HG03457 (cell line): ENCODE measurements around the gene IL10RB.
A peak's percentile ranks its signal among the peaks of the same experiment; 100 is the strongest.

Experiments used
- ATAC-seq: cut with Tn5 transposase; IDR thresholded peaks from one replicate; pipeline ENCODE4 v1.9.1; 2021; ENCODE audit warnings: moderate number of reproducible peaks; ENCODE audit not compliant: unreplicated experiment

Gene IL10RB

DNA sequence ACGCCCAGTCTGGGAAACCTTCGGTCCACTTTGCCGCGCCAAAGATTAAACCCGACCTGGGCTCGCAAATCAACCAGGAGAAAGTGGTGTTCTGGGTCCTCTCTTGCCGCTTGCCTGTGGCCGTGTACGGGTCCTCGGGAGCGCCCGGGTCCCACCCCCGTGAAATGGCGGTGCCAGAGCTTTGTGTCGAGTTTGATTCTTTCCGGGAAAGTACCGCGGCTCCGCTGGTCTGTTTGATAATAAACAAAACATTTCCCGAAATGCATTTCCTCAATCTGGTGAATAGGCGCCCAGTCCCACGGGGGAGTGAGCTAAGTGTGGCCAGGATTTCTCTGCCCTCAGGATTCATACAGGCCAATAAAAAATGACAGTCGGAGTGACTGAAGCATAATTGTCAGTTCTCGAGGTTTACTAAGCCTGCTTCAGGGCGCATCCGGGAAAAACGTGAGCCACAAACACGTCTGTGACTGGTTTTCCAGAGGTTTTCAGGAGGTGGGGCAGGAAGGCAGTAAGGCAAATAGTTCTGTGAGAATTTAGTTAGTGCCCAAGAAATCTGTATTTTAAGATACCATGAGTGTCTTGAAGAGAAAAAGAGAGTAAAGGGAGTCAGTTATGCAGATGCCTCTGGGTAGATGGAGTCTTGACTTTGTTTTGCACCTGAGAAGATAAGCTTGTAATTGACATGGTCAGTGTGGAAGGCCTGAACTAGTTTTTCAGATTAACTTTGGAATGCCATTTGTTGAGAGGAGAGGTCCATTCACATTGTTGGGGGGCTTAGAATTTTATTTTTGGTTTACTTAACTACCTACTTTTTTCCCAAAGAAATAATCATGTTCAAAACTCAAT, 59.3 kb downstream of the IL10RB start:
- peak; percentile 26 for ATAC-seq

DNA sequence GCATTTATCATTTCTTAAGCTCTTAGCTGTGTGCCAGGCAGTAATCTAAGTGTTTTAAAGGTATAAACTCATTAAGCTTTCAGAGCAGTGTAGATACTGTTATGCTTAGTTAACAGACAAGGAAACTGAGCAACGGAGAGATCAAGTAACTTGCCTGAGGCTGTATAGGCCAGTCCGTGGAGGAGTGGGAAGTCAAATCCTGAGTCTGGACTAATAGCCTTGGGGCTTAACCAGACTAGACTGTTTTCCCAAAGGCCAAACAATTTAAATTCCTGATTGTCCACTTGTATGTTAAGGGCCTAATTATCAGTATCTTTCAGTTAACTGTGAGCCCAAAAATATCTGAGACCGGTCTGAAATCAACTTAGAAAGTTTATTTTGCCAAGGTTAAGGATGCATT, 61.2 kb downstream of the IL10RB start:
- no peak for ATAC-seq

DNA sequence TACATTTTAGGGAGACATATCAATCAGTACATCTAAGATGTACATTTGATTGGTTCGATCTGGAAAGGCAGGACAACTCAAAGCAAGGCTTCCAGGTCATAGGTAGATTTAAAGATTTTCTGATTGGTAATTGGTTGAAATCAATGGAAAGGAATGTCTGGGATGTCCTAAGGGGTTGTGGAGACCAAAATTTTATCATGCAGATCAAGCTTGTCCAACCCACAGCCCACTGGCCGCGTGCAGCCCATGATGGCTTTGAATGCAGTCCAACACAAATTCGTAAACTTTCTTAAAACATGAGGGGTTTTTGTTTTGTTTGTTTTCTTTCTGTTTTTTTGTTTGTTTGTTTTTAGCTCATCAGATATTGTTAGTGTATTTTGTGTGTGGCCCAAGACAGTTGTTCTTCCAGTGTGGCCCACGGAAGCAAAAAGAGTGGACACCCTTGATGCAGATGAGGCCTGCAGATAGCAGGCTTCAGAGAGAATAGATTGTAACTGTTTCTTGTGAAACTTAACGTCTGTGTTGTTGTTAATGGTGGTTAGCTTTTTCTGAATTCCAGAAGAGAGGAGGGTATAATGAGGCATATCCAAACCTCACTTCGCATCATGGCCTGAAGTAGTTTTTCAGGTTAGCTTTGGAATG, 61.7 kb downstream of the IL10RB start:
- ATAC-seq, result no peak

DNA sequence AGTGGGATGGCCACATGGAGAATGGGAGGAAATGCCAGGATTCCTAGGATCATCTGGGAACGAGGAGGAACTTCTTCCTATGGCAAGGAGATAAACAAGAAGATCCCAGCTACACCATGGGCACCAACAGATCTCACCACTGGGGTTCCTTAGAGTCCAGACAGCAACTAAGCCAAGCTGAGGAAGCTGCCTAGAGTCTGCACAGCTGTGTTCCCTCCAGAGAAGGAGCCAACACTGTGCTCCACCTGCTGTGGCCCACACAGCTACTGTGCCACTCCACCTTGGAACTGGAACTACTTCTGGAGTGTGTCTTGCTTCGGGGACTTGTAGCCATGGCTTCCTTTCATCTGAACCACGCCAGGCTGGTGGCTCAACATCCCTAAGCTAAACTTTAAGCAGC, 64.6 kb downstream of the IL10RB start:
- no peak for ATAC-seq

DNA sequence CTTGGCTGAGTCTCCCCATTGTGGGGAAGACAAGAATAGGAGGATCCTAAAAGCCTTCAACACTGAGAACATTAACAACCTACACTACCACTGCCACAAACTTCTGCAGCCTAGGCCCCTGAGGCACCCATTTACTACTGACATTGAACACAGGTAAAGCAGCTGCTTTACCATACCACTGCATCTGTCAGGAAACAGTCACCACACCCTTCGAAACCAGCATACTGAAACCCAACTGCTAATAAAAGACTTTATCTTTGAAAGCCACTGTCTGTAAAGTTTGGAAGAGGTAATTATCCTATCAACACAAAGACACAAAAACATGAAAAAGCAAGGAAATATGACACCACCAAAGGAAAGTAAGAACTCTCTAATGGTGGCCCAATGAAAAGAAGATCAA, 66.0 kb downstream of the IL10RB start:
- no peak for ATAC-seq

DNA sequence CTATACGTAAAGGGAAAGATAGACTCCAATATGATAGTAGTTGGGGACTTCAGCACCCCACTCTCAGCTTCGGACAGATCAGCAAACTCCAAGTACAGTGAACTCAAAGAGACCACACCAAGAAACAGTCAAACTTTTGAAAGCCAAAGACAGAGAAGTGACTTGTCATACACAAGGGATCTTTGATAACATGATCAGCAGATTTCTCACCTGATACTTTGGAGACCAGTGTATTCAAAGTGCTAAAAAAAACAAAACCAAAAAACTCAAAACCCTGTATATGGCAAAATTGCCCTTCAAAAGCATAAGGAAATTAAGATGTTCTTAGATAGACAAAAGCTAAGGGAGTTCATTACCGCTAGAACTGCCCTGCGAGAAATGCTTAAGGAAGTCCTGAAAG, 68.0 kb downstream of the IL10RB start:
- ATAC-seq, result no peak

DNA sequence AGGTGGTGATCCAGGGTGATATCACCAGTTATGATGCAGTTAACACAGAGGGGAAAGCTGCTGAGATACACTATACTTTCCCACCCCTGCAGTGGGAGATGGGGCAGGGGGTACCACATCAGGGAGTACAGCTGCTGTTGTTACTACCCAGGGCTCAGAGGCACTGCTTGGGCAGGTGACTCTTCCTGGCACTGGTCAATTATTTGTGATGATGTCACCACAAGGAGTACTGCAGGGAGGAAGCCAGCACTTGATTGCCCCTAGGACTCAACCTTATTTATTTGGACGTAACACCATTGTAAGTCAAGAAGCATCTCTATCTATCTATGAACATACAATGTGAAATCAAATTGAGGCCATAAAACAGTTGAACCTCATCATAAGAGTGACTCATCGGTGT, 68.7 kb downstream of the IL10RB start:
- ATAC-seq, result no peak

DNA sequence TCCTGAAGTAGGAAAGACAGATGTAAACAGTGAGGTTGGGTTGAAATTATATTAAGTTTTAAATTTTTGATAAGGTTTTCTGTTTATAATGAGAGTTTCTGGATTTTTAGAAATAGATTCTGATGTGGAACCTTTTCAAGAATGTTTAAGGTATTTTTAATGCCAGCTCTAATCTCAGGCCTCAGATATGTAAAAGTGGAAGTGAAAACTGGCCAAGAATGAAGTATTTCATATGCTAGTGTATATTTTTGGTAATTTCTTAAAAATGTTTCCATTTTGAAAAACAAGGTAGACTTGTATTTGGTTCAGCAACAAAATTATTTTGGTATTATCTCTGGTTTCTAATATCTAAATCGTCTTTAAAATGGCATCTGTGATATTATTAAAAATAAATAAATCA, 73.0 kb downstream of the IL10RB start:
- no peak for ATAC-seq

DNA sequence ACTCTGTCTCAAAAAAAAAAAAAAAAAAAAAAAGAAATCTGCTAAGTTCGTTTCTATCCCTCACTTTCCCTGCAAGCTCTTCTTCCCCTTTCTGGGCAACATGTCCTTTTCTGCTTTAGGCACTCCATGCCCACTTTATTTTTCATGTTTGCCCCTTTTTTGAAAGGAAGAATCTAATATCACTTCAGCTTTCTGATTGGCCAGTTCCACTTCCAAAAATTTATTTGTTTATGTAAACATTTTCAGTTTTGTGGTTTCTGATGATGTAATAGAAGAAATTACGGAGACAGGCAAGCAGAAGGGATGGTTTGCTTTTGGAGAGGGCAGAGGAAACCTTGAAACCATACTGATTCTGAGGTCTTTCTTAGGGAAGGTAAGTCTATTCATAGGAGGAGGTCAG, 73.8 kb downstream of the IL10RB start:
- no peak for ATAC-seq

DNA sequence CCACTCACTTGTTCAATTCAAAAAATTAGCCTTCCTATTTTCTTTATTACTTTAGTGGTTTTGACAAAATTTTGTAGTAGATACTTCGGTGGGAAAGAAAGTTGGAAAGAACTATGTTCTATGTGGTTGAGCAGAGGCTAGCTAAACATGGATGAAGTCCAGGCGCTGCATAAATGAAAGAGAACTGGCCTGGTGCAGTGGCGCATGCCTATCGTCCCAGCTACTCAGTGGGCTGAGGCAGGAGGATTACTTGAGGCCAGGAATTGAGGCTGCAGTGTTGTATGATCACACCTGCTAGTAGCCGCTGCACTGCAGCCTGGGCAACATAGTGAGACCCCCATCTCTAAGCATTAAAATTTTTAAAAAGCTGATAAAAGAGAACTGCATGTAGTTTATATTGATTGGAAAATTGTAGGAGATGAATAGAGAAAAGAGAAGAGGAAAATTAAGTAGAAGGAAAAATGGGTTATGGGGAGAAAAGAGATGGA, 79.6 kb downstream of the IL10RB start:
- no peak for ATAC-seq
